ENCODE results near the gene SLC16A10.
"Not testable (repeated sequence)": the region's sequence is repeated elsewhere in the genome, so short reads cannot be mapped to it uniquely, and the experiment has no call there.

The SLC16A10 gene

GRCh38 chr6:111190637-111191036 is 103.3 kb downstream of the SLC16A10 start:
- DNase-seq (ENCODE audit: extremely low read depth, low read depth) = no peak
- TF ChIP-seq CTCF (IDR thresholded peaks at IDR 0.05; ENCODE audit: low read depth, low read length) = no peak

GRCh38 chr6:111191136-111191535 is 103.8 kb downstream of the SLC16A10 start:
- DNase-seq (ENCODE audit: extremely low read depth, low read depth) = not testable (repeated sequence)

GRCh38 chr6:111192911-111193555 is 105.7 kb downstream of the SLC16A10 start:
- TF ChIP-seq CTCF (IDR thresholded peaks at IDR 0.05; ENCODE audit: low read depth, low read length) = no peak
- no peak for DNase-seq (ENCODE audit: extremely low read depth, low read depth)

- no peak for DNase-seq (ENCODE audit: extremely low read depth, low read depth)
- no peak for TF ChIP-seq CTCF (IDR thresholded peaks at IDR 0.05; ENCODE audit: low read depth, low read length)
These were observed 108.4 kb downstream of the SLC16A10 start for GRCh38 chr6:111195656-111196055.

GRCh38 chr6:111198841-111199240 is 111.5 kb downstream of the SLC16A10 start:
- DNase-seq (ENCODE audit: extremely low read depth, low read depth) = no peak
- no peak for TF ChIP-seq CTCF (IDR thresholded peaks at IDR 0.05; ENCODE audit: low read depth, low read length)

GRCh38 chr6:111199935-111200334 is 112.6 kb downstream of the SLC16A10 start:
- no peak for TF ChIP-seq CTCF (IDR thresholded peaks at IDR 0.05; ENCODE audit: low read depth, low read length)
- DNase-seq (ENCODE audit: extremely low read depth, low read depth) = no peak

- no peak for DNase-seq (ENCODE audit: extremely low read depth, low read depth)
These were observed 113.3 kb downstream of the SLC16A10 start for GRCh38 chr6:111200350-111201243.

More at GRCh38 chr6:111200350-111201243, 113.3 kb downstream of the SLC16A10 start:
- TF ChIP-seq CTCF (IDR thresholded peaks at IDR 0.05; ENCODE audit: low read depth, low read length) = no peak

Data from AG09319 (cell line).